Nephron (organoid): ENCODE results near the gene TUBGCP5.
A peak's percentile ranks its signal among the peaks of the same experiment; 100 is the strongest.

ENCODE experiments used
- H3K27ac Mint-ChIP-seq, 3 experiments: 2 replicates each; pipeline ENCODE4 v1.8.0; 2020; ENCODE audit warnings: mixed read lengths in 3 of 3, mild to moderate bottlenecking in 2 of 3, moderate library complexity in 1 of 3
- H3K27me3 Mint-ChIP-seq: 2 replicates; pipeline ENCODE4 v1.8.0; 2021; ENCODE audit warnings: low read depth, mild to moderate bottlenecking, moderate library complexity, mixed read lengths
- H3K36me3 Mint-ChIP-seq: 2 replicates; pipeline ENCODE4 v1.8.0; 2020; ENCODE audit warnings: low read depth, mixed read lengths
- H3K4me1 Mint-ChIP-seq: 2 replicates; pipeline ENCODE4 v1.8.0; 2020; ENCODE audit warnings: mixed read lengths
- H3K4me3 Mint-ChIP-seq, 3 experiments: 2 replicates each; pipeline ENCODE4 v1.8.0; 2020; ENCODE audit warnings: mild to moderate bottlenecking in 3 of 3, mixed read lengths in 3 of 3, moderate library complexity in 2 of 3
- H3K9me3 Mint-ChIP-seq: 2 replicates; pipeline ENCODE4 v1.8.0; 2020; ENCODE audit warnings: mixed read lengths
- CTCF ChIP-seq, 3 experiments: fragments of 200-600 bp; sonication (generic); IDR thresholded peaks; one replicate each; pipeline ENCODE4 v1.5.0; 2021; ENCODE audit warnings: antibody characterized with exemption in 3 of 3; ENCODE audit not compliant: unreplicated experiment in 3 of 3

The TUBGCP5 gene

GRCh38 chr15:22973987-22974386 is 65.4 kb downstream of the TUBGCP5 start:
- no peak overlapping the region for H3K27ac Mint-ChIP-seq
- peaks cover 10% of the 10 kb centered on the region for H3K9me3 Mint-ChIP-seq
- no peak overlapping the region for H3K4me3 Mint-ChIP-seq
- no peak for TF ChIP-seq CTCF (IDR thresholded peaks at IDR 0.05; ENCODE audit: unreplicated experiment in 3 of 3)
- H3K4me1 Mint-ChIP-seq, result peaks cover 10% of the 10 kb centered on the region
- peaks cover 25% of the 10 kb centered on the region for H3K36me3 Mint-ChIP-seq
- H3K27me3 Mint-ChIP-seq, result no peaks in the 10 kb centered on the region

GRCh38 chr15:22973286-22973685 is 66.1 kb downstream of the TUBGCP5 start:
- no peaks in the 10 kb centered on the region for H3K27me3 Mint-ChIP-seq
- TF ChIP-seq CTCF (IDR thresholded peaks at IDR 0.05; ENCODE audit: unreplicated experiment in 3 of 3), result no peak
- H3K4me3 Mint-ChIP-seq, result no peak overlapping the region
- H3K4me1 Mint-ChIP-seq, result peaks cover 9% of the 10 kb centered on the region
- peaks cover 10% of the 10 kb centered on the region for H3K9me3 Mint-ChIP-seq
- H3K36me3 Mint-ChIP-seq, result peaks cover 25% of the 10 kb centered on the region
- no peak overlapping the region for H3K27ac Mint-ChIP-seq

- TF ChIP-seq CTCF (IDR thresholded peaks at IDR 0.05; ENCODE audit: unreplicated experiment in 3 of 3), result no peak
Measured at GRCh38 chr15:22969489-22969888, 69.9 kb downstream of the TUBGCP5 start.

GRCh38 chr15:22968366-22968765 is 71.0 kb downstream of the TUBGCP5 start:
- peak overlapping the region in 2 of 3 experiments; percentile 5 to 13 for H3K27ac Mint-ChIP-seq
- TF ChIP-seq CTCF (IDR thresholded peaks at IDR 0.05; ENCODE audit: unreplicated experiment in 3 of 3), result no peak
- H3K36me3 Mint-ChIP-seq, result peaks cover 28% of the 10 kb centered on the region
- no peak overlapping the region for H3K4me3 Mint-ChIP-seq
- H3K27me3 Mint-ChIP-seq, result no peaks in the 10 kb centered on the region
- peaks cover 17% of the 10 kb centered on the region for H3K4me1 Mint-ChIP-seq
- peaks cover 9% of the 10 kb centered on the region for H3K9me3 Mint-ChIP-seq

More at GRCh38 chr15:22969489-22969888, 69.9 kb downstream of the TUBGCP5 start:
- H3K27ac Mint-ChIP-seq, result no peak overlapping the region
- H3K4me1 Mint-ChIP-seq, result peaks cover 6% of the 10 kb centered on the region
- no peaks in the 10 kb centered on the region for H3K27me3 Mint-ChIP-seq
- no peak overlapping the region for H3K4me3 Mint-ChIP-seq
- H3K9me3 Mint-ChIP-seq, result peaks cover 10% of the 10 kb centered on the region
- H3K36me3 Mint-ChIP-seq, result peaks cover 23% of the 10 kb centered on the region

- H3K27me3 Mint-ChIP-seq, result no peaks in the 10 kb centered on the region
- no peak overlapping the region for H3K27ac Mint-ChIP-seq
- peaks cover 17% of the 10 kb centered on the region for H3K4me1 Mint-ChIP-seq
- H3K36me3 Mint-ChIP-seq, result peaks cover 26% of the 10 kb centered on the region
- TF ChIP-seq CTCF (IDR thresholded peaks at IDR 0.05; ENCODE audit: unreplicated experiment in 3 of 3), result no peak
- H3K4me3 Mint-ChIP-seq, result no peak overlapping the region
- H3K9me3 Mint-ChIP-seq, result peaks cover 7% of the 10 kb centered on the region
Measured at GRCh38 chr15:22967084-22967770, 72.1 kb downstream of the TUBGCP5 start.
